ENCODE results near the gene APH1A.
"Not testable (repeated sequence)": the region's sequence is repeated elsewhere in the genome, so short reads cannot be mapped to it uniquely, and the experiment has no call there.

Gene APH1A

GRCh38 chr1:150267896-150268295 is 920 bp downstream of the APH1A start:
- no peak for DNase-seq

- DNase-seq: no peak
Measured at GRCh38 chr1:150263549-150263948, 5.3 kb downstream of the APH1A start.

GRCh38 chr1:150262388-150263320 is 6.2 kb downstream of the APH1A start:
- peak; percentile 40 to 61 for DNase-seq

GRCh38 chr1:150261367-150261766 is 7.4 kb downstream of the APH1A start:
- no peak for DNase-seq

GRCh38 chr1:150259758-150260669 is 8.8 kb downstream of the APH1A start:
- peak; percentile 65 to 78 for DNase-seq

GRCh38 chr1:150259217-150259616 is 9.6 kb downstream of the APH1A start:
- no peak for DNase-seq

GRCh38 chr1:150257624-150258585 is 10.9 kb downstream of the APH1A start, which contains the start of gene CA14:
Gene CA14, plus strand, starts transcription at chr1:150257774. Its CDS starts 355 bp downstream, at chr1:150258129.
- DNase-seq: no peak

GRCh38 chr1:150256554-150257341 is 12.1 kb downstream of the APH1A start:
- no peak for DNase-seq

- DNase-seq: no peak
Measured at GRCh38 chr1:150256198-150256553, 12.6 kb downstream of the APH1A start.

- peak in 1 of 2 experiments; percentile 12 for DNase-seq
Measured at GRCh38 chr1:150249936-150250335, 18.9 kb downstream of the APH1A start.

GRCh38 chr1:150243003-150243402 is 25.8 kb downstream of the APH1A start:
- no peak for DNase-seq

- no peak for DNase-seq
Measured at GRCh38 chr1:150237746-150238145, 31.1 kb downstream of the APH1A start.

- DNase-seq: not testable (repeated sequence)
Measured at GRCh38 chr1:150237176-150237575, 31.6 kb downstream of the APH1A start.

- DNase-seq: no peak
Measured at GRCh38 chr1:150236614-150237100, 32.2 kb downstream of the APH1A start.

GRCh38 chr1:150235852-150236613 is 32.8 kb downstream of the APH1A start, which contains the start of gene ANP32E:
Gene ANP32E, minus strand, starts transcription at chr1:150236112. Its CDS starts 326 bp downstream, at chr1:150235786.
- DNase-seq: peak; percentile 99 to 100

GRCh38 chr1:150235294-150235851 is 33.4 kb downstream of the APH1A start:
- no peak for DNase-seq

- peak; percentile 77 to 94 for DNase-seq
Measured at GRCh38 chr1:150234566-150235293, 34.1 kb downstream of the APH1A start.

GRCh38 chr1:150234309-150234565 is 34.6 kb downstream of the APH1A start:
- DNase-seq: no peak

Measured in Kasumi-1 (cell line).